Measurements from ENCODE around the gene CD47.

Gene CD47

GRCh38 chr3:108046247-108046646 lies 44.6 kb downstream of the CD47 start:
- DNase-seq = no peak

GRCh38 chr3:108044699-108045098 lies 46.1 kb downstream of the CD47 start:
- DNase-seq = no peak

GRCh38 chr3:108042300-108042699 lies 48.5 kb downstream of the CD47 start:
- DNase-seq = no peak

- no peak for DNase-seq
Measured at GRCh38 chr3:108041253-108041652, 49.6 kb downstream of the CD47 start.

GRCh38 chr3:108037770-108038169 lies 53.1 kb downstream of the CD47 start:
- no peak for DNase-seq

GRCh38 chr3:108036984-108037741 lies 53.7 kb downstream of the CD47 start:
- no peak for DNase-seq

- DNase-seq = no peak
Measured at GRCh38 chr3:108036401-108036800, 54.4 kb downstream of the CD47 start.

- no peak for DNase-seq
Measured at GRCh38 chr3:108035751-108036150, 55.1 kb downstream of the CD47 start.

GRCh38 chr3:108031895-108032294 lies 58.9 kb downstream of the CD47 start:
- no peak for DNase-seq

GRCh38 chr3:108030960-108031359 lies 59.9 kb downstream of the CD47 start:
- DNase-seq = peak; percentile 66

- no peak for DNase-seq
Measured at GRCh38 chr3:108029466-108029865, 61.4 kb downstream of the CD47 start.

- DNase-seq = no peak
Measured at GRCh38 chr3:108028896-108029295, 61.9 kb downstream of the CD47 start.

GRCh38 chr3:108025177-108025576 lies 65.7 kb downstream of the CD47 start:
- DNase-seq = no peak

GRCh38 chr3:108024146-108024850 lies 66.5 kb downstream of the CD47 start:
- DNase-seq = no peak

- DNase-seq = peak; percentile 84
Measured at GRCh38 chr3:108022256-108023150, 68.3 kb downstream of the CD47 start.

- DNase-seq = no peak
Measured at GRCh38 chr3:108021533-108021932, 69.3 kb downstream of the CD47 start.

GRCh38 chr3:108021131-108021530 lies 69.7 kb downstream of the CD47 start:
- DNase-seq = no peak

- DNase-seq = peak; percentile 45
Measured at GRCh38 chr3:108018552-108018951, 72.3 kb downstream of the CD47 start.

GRCh38 chr3:108017587-108017986 lies 73.2 kb downstream of the CD47 start:
- no peak for DNase-seq

- DNase-seq = no peak
Measured at GRCh38 chr3:108014943-108015342, 75.9 kb downstream of the CD47 start.

GRCh38 chr3:108013141-108014055 lies 77.4 kb downstream of the CD47 start:
- no peak for DNase-seq

- no peak for DNase-seq
Measured at GRCh38 chr3:108012304-108012703, 78.5 kb downstream of the CD47 start.
